ENCODE measurements around the gene RNU1-1. TPM values are rescaled to one million over a fixed set of nuclear protein-coding genes. Genes with fewer than 3 reads are reported as not detected.

The RNU1-1 gene
- total RNA-seq, 3 donors from 2014 or later, result 1,321 to 1,622 (median 1,616) TPM

- no peaks in the 10 kb centered on the region for H3K27me3 Mint-ChIP-seq (ENCODE audit: low read depth)
- peaks cover 18% of the 10 kb centered on the region for H3K36me3 Mint-ChIP-seq (ENCODE audit: insufficient read depth)
Observed at GRCh38 chr1:16464917-16465625, 49.0 kb downstream of the RNU1-1 start.

More at GRCh38 chr1:16464917-16465625, 49.0 kb downstream of the RNU1-1 start:
- DNase-seq (no peak), ATAC-seq (no peak)
- Mint-ChIP-seq H3K4me3 (no peak overlapping the region), H3K4me1 (ENCODE audit: low read depth) (no peaks in the 10 kb centered on the region), H3K9me3 (no peaks in the 10 kb centered on the region)

Other genes starting within 250 kb of the RNU1-1 start
- 10 to 100 TPM; 12.4 to 14.3 (median 13.4) TPM for gene FBXO42, start 161.8 kb downstream of the RNU1-1 start, total RNA-seq
- gene SZRD1, start 147.0 kb downstream of the RNU1-1 start, total RNA-seq, result 100 to 1,000 TPM; 194 to 215 (median 212) TPM
- not detected for gene SPATA21, start 76.9 kb downstream of the RNU1-1 start, total RNA-seq
- 10 to 100 TPM; 63.5 to 71.6 (median 64.8) TPM for gene NECAP2, start 73.6 kb downstream of the RNU1-1 start, total RNA-seq
- gene NBPF1, start 99.3 kb upstream of the RNU1-1 start, total RNA-seq, result 1 to 10 TPM; 4.9 to 8.4 (median 5.8) TPM
- gene RNU1-3, start 152.7 kb upstream of the RNU1-1 start, total RNA-seq, result 1,000 to 10,000 TPM; 1,321 to 1,622 (median 1,616) TPM
- gene RNU1-4, start 226.2 kb upstream of the RNU1-1 start, total RNA-seq, result 1,000 to 10,000 TPM; 1,321 to 1,622 (median 1,616) TPM